Neutrophil (primary cell): ENCODE results near the gene IQCM.

ENCODE experiments used
- H3K27ac ChIP-seq: fragments of 200-600 bp; sonication (generic); 2 replicates; pipeline ENCODE4 v1.5.1; 2016; ENCODE audit warnings: mild to moderate bottlenecking, moderate library complexity
- H3K27me3 ChIP-seq: fragments of 200-600 bp; sonication (generic); 2 replicates; pipeline ENCODE4 v1.6.0; 2016; ENCODE audit warnings: mild to moderate bottlenecking
- H3K36me3 ChIP-seq: fragments of 200-600 bp; sonication (generic); 2 replicates; pipeline ENCODE4 v1.5.1; 2017
- H3K4me1 ChIP-seq, 2 experiments: fragments of 200-600 bp in 1 of 2; sonication (generic) in 1 of 2; 1 replicate in 1 of 2; 2 replicates in 1 of 2; pipeline versions ENCODE4 v1.5.1 to v1.6.1; 2013 to 2016; ENCODE audit warnings: low read depth in 1 of 2, low read length in 1 of 2, mild to moderate bottlenecking in 1 of 2, moderate library complexity in 1 of 2; ENCODE audit not compliant: control insufficient read depth in 1 of 2, insufficient read depth in 1 of 2
- H3K4me3 ChIP-seq, 2 experiments: fragments of 200-600 bp in 1 of 2; sonication (generic) in 1 of 2; 1 replicate in 1 of 2; 2 replicates in 1 of 2; pipeline ENCODE4 v1.5.1; 2013 to 2016; ENCODE audit warnings: low read depth in 1 of 2, low read length in 1 of 2, mild to moderate bottlenecking in 1 of 2, moderate library complexity in 1 of 2
- H3K9me3 ChIP-seq: fragments of 200-600 bp; sonication (generic); 2 replicates; pipeline ENCODE4 v1.5.1; 2016
- CTCF ChIP-seq: fragments of 200-600 bp; sonication (generic); IDR thresholded peaks from 2 replicates; pipeline ENCODE4 v1.5.1; 2016; ENCODE audit warnings: antibody characterized with exemption

Gene IQCM

DNA sequence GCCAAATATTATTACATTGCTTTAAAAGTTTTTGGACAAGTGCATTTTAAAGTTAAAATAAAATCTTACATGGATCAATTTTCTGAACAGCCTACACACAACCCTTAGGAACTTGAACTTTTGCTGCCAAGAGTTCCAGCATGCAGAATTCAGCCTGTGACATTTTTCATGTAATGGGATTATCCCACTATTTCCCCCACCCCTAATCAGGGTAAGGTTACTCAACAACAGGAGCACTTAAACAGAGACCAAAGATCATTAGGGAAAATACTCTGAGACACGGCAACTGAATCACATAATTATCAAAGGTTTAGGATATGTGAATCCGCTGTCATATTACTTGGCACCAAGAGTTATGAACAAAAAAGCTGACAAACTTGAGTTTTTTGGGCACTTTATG lies 47.2 kb downstream of the IQCM start:
- Histone ChIP-seq H3K36me3 (no peaks in the 10 kb centered on the region), H3K27ac (no peak overlapping the region), H3K9me3 (no peaks in the 10 kb centered on the region), H3K4me3 (no peak overlapping the region), H3K27me3 (no peaks in the 10 kb centered on the region), H3K4me1 (no peaks in the 10 kb centered on the region)
- no peak for TF ChIP-seq CTCF

- no peak for TF ChIP-seq CTCF
- Histone ChIP-seq H3K9me3 (no peaks in the 10 kb centered on the region), H3K36me3 (no peaks in the 10 kb centered on the region), H3K27me3 (no peaks in the 10 kb centered on the region), H3K4me1 (no peaks in the 10 kb centered on the region), H3K4me3 (no peak overlapping the region), H3K27ac (no peak overlapping the region)
These were observed 49.5 kb downstream of the IQCM start for GRCh38 chr4:149766135-149766534.

DNA sequence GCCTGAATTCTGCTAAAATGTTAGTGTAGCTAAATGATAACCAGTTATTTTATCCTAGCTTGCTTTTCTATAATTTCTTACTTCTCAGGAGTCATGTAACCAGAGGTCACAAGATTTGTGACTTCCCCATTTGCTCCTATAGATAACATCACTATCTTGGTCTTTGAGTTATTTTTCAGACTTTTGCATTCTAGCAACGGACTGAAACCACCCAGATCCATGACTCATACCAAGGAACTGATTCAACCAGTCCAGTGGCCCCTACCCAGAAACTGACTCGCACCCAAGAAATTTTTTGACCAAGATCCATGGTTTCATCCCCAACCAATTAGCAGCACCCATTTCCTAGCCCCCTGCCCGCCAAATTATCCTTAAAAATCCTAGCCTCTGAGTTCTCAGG lies 50.0 kb downstream of the IQCM start:
- Histone ChIP-seq H3K36me3 (no peaks in the 10 kb centered on the region), H3K4me1 (no peaks in the 10 kb centered on the region), H3K27me3 (no peaks in the 10 kb centered on the region), H3K9me3 (no peaks in the 10 kb centered on the region), H3K27ac (no peak overlapping the region), H3K4me3 (no peak overlapping the region)
- no peak for TF ChIP-seq CTCF

GRCh38 chr4:149755969-149756368 lies 59.7 kb downstream of the IQCM start:
- no peak overlapping the region for H3K27ac ChIP-seq
- TF ChIP-seq CTCF, result no peak
- H3K4me1 ChIP-seq, result no peaks in the 10 kb centered on the region
- no peaks in the 10 kb centered on the region for H3K27me3 ChIP-seq
- H3K9me3 ChIP-seq, result no peaks in the 10 kb centered on the region
- no peak overlapping the region for H3K4me3 ChIP-seq
- H3K36me3 ChIP-seq, result no peaks in the 10 kb centered on the region

GRCh38 chr4:149754526-149754925 lies 61.1 kb downstream of the IQCM start:
- Histone ChIP-seq H3K36me3 (no peaks in the 10 kb centered on the region), H3K27me3 (no peaks in the 10 kb centered on the region), H3K4me3 (no peak overlapping the region), H3K9me3 (no peaks in the 10 kb centered on the region), H3K4me1 (no peaks in the 10 kb centered on the region), H3K27ac (no peak overlapping the region)
- no peak for TF ChIP-seq CTCF

DNA sequence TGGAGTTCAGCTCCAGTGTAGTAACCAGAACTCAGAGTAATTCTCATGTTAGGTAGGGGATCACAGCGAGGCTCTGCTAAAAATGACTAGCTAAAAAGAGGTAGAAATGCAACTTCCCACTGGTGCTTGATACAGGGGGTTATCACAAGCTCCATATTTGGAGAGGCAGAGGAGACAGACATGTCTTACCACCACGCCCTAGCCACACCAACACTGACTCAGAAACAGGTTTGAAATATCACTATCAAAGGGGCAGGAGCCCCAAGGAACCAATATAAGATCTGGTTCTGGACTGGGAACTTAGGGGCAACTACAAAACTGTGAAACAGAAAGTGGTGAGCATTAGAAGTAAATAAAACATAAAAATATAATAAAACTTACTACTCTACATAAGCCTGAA lies 62.9 kb downstream of the IQCM start:
- H3K27ac ChIP-seq, result no peak overlapping the region
- no peak for TF ChIP-seq CTCF
- H3K27me3 ChIP-seq, result no peaks in the 10 kb centered on the region
- no peaks in the 10 kb centered on the region for H3K36me3 ChIP-seq
- H3K4me1 ChIP-seq, result no peaks in the 10 kb centered on the region
- H3K4me3 ChIP-seq, result no peak overlapping the region
- no peaks in the 10 kb centered on the region for H3K9me3 ChIP-seq
